Ectodermal cell (in vitro differentiated cells): ENCODE measurements around the gene ZFHX3.

Experiments
- H3K27ac ChIP-seq: 2 replicates; pipeline ENCODE4 v1.7.0; 2013; ENCODE audit warnings: mild to moderate bottlenecking, low read depth, low read length; ENCODE audit not compliant: insufficient read depth, poor library complexity, severe bottlenecking
- H3K27me3 ChIP-seq: 2 replicates; pipeline ENCODE4 v1.7.0; 2013; ENCODE audit warnings: mild to moderate bottlenecking, low read length; ENCODE audit not compliant: insufficient read depth, control insufficient read depth, poor library complexity, severe bottlenecking
- H3K36me3 ChIP-seq: one replicate; pipeline ENCODE4 v1.7.0; 2013; ENCODE audit warnings: low read length; ENCODE audit not compliant: control insufficient read depth, insufficient read depth
- H3K4me1 ChIP-seq: one replicate; pipeline ENCODE4 v1.7.0; 2013; ENCODE audit warnings: low read length; ENCODE audit not compliant: control insufficient read depth, insufficient read depth
- H3K4me3 ChIP-seq: 2 replicates; pipeline ENCODE4 v1.7.0; 2013; ENCODE audit warnings: low read depth, low read length, control low read depth; ENCODE audit not compliant: insufficient read depth
- H3K9me3 ChIP-seq: 2 replicates; pipeline ENCODE4 v1.7.0; 2013; ENCODE audit warnings: mild to moderate bottlenecking, low read length, moderate library complexity; ENCODE audit not compliant: control insufficient read depth
- WGBS, 2 experiments: methylation state at CpG; one replicate each; pipeline ENCODE4 v1.1.7; 2013; ENCODE audit warnings: missing lambda C conversion rate in 2 of 2; 5-methylcytosine and 5-hydroxymethylcytosine counted together

The ZFHX3 gene

GRCh38 chr16:73049511-73049910, 1.6 kb upstream of the ZFHX3 start:
- Histone ChIP-seq H3K36me3 (no peaks in the 10 kb centered on the region), H3K4me3 (no peak overlapping the region), H3K27ac (no peak overlapping the region), H3K27me3 (peaks cover 98% of the 10 kb centered on the region), H3K4me1 (peaks cover 70% of the 10 kb centered on the region), H3K9me3 (no peaks in the 10 kb centered on the region)
- WGBS, 2 experiments: 9 to 10% methylated on average over 4 of the region's 4 CpGs

GRCh38 chr16:73049091-73049490, 1.2 kb upstream of the ZFHX3 start:
- 10 to 13% methylated on average over 8 of the region's 8 CpGs for WGBS, 2 experiments
- peaks cover 70% of the 10 kb centered on the region for H3K4me1 ChIP-seq
- peaks cover 98% of the 10 kb centered on the region for H3K27me3 ChIP-seq
- no peaks in the 10 kb centered on the region for H3K36me3 ChIP-seq
- H3K9me3 ChIP-seq: no peaks in the 10 kb centered on the region
- no peak overlapping the region for H3K27ac ChIP-seq
- H3K4me3 ChIP-seq: no peak overlapping the region

GRCh38 chr16:73048292-73049080, 558 bp upstream of the ZFHX3 start:
- WGBS, 2 experiments: 0 to 1% methylated on average over 57 of the region's 57 CpGs
- Histone ChIP-seq H3K36me3 (no peaks in the 10 kb centered on the region), H3K27ac (peak overlapping the region; percentile 65), H3K4me3 (peak overlapping the region; percentile 42), H3K9me3 (no peaks in the 10 kb centered on the region), H3K27me3 (peaks cover 98% of the 10 kb centered on the region), H3K4me1 (peaks cover 70% of the 10 kb centered on the region)

GRCh38 chr16:73047221-73047535, 750 bp downstream of the ZFHX3 start:
- WGBS, 2 experiments: 3 to 5% methylated on average over 6 of the region's 6 CpGs
- Histone ChIP-seq H3K9me3 (no peaks in the 10 kb centered on the region), H3K27me3 (peaks cover 98% of the 10 kb centered on the region), H3K4me1 (peaks cover 68% of the 10 kb centered on the region), H3K27ac (no peak overlapping the region), H3K4me3 (peak overlapping the region; percentile 42), H3K36me3 (no peaks in the 10 kb centered on the region)

GRCh38 chr16:73046849-73047214, 1.1 kb downstream of the ZFHX3 start:
- H3K27ac ChIP-seq: no peak overlapping the region
- peaks cover 98% of the 10 kb centered on the region for H3K27me3 ChIP-seq
- H3K9me3 ChIP-seq: no peaks in the 10 kb centered on the region
- no peak overlapping the region for H3K4me3 ChIP-seq
- WGBS, 2 experiments: 14 to 20% methylated on average over 4 of the region's 4 CpGs
- peaks cover 67% of the 10 kb centered on the region for H3K4me1 ChIP-seq
- H3K36me3 ChIP-seq: no peaks in the 10 kb centered on the region

GRCh38 chr16:73046202-73046848, 1.6 kb downstream of the ZFHX3 start:
- 12 to 13% methylated on average over 8 of the region's 8 CpGs for WGBS, 2 experiments
- Histone ChIP-seq H3K9me3 (no peaks in the 10 kb centered on the region), H3K4me3 (no peak overlapping the region), H3K27ac (no peak overlapping the region), H3K36me3 (no peaks in the 10 kb centered on the region), H3K27me3 (peaks cover 98% of the 10 kb centered on the region), H3K4me1 (peaks cover 62% of the 10 kb centered on the region)

GRCh38 chr16:73043828-73044467, 4.0 kb downstream of the ZFHX3 start:
- Histone ChIP-seq H3K9me3 (no peaks in the 10 kb centered on the region), H3K27ac (no peak overlapping the region), H3K4me1 (peaks cover 49% of the 10 kb centered on the region), H3K27me3 (peaks cover 97% of the 10 kb centered on the region), H3K36me3 (no peaks in the 10 kb centered on the region), H3K4me3 (no peak overlapping the region)
- 55% methylated on average over 6 of the region's 6 CpGs for WGBS, 2 experiments

- Histone ChIP-seq H3K27ac (no peak overlapping the region), H3K27me3 (peaks cover 98% of the 10 kb centered on the region), H3K4me3 (no peak overlapping the region), H3K9me3 (no peaks in the 10 kb centered on the region), H3K36me3 (no peaks in the 10 kb centered on the region), H3K4me1 (peaks cover 51% of the 10 kb centered on the region)
- WGBS, 2 experiments: 76 to 83% methylated on average over 4 of the region's 4 CpGs
Measured at GRCh38 chr16:73042807-73043206, 5.1 kb downstream of the ZFHX3 start.

- Histone ChIP-seq H3K4me1 (peaks cover 54% of the 10 kb centered on the region), H3K27ac (no peak overlapping the region), H3K9me3 (no peaks in the 10 kb centered on the region), H3K36me3 (no peaks in the 10 kb centered on the region), H3K27me3 (peaks cover 98% of the 10 kb centered on the region), H3K4me3 (no peak overlapping the region)
- 90 to 93% methylated on average over 4 of the region's 4 CpGs for WGBS, 2 experiments
Measured at GRCh38 chr16:73041676-73042075, 6.3 kb downstream of the ZFHX3 start.

GRCh38 chr16:73040735-73041402, 7.1 kb downstream of the ZFHX3 start:
- H3K9me3 ChIP-seq: no peaks in the 10 kb centered on the region
- WGBS, 2 experiments: 87 to 91% methylated on average over 5 of the region's 6 CpGs
- H3K27me3 ChIP-seq: peaks cover 96% of the 10 kb centered on the region
- H3K36me3 ChIP-seq: no peaks in the 10 kb centered on the region
- peaks cover 54% of the 10 kb centered on the region for H3K4me1 ChIP-seq
- no peak overlapping the region for H3K4me3 ChIP-seq
- H3K27ac ChIP-seq: no peak overlapping the region
